Measurements from ENCODE around the gene BHLHE40. TPM values are rescaled to one million over a fixed set of nuclear protein-coding genes. Genes with fewer than 3 reads are reported as not detected.

Gene BHLHE40
- total RNA-seq, 1 donor from 2014 or later: 174 TPM

- no peak overlapping the region for H3K4me3 ChIP-seq (ENCODE audit: low read depth, low read length)
- no peaks in the 10 kb centered on the region for H3K27me3 ChIP-seq (ENCODE audit: control insufficient read depth, insufficient read depth, low read length)
- no peaks in the 10 kb centered on the region for H3K36me3 ChIP-seq (ENCODE audit: control insufficient read depth, insufficient read depth, low read length)
- no peak for DNase-seq (ENCODE audit: low read depth)
- TF ChIP-seq CTCF (IDR thresholded peaks at IDR 0.05; ENCODE audit: insufficient read depth, low read length, poor library complexity, severe bottlenecking): no peak
Measured at GRCh38 chr3:4999531-5000184, 20.4 kb downstream of the BHLHE40 start.

GRCh38 chr3:5001135-5001534, 21.9 kb downstream of the BHLHE40 start:
- H3K27me3 ChIP-seq (ENCODE audit: control insufficient read depth, insufficient read depth, low read length): no peaks in the 10 kb centered on the region
- no peak overlapping the region for H3K4me3 ChIP-seq (ENCODE audit: low read depth, low read length)
- no peak for DNase-seq (ENCODE audit: low read depth)
- H3K36me3 ChIP-seq (ENCODE audit: control insufficient read depth, insufficient read depth, low read length): no peaks in the 10 kb centered on the region
- no peak for TF ChIP-seq CTCF (IDR thresholded peaks at IDR 0.05; ENCODE audit: insufficient read depth, low read length, poor library complexity, severe bottlenecking)

- no peak overlapping the region for H3K4me3 ChIP-seq (ENCODE audit: low read depth, low read length)
- no peak for DNase-seq (ENCODE audit: low read depth)
- no peaks in the 10 kb centered on the region for H3K36me3 ChIP-seq (ENCODE audit: control insufficient read depth, insufficient read depth, low read length)
- TF ChIP-seq CTCF (IDR thresholded peaks at IDR 0.05; ENCODE audit: insufficient read depth, low read length, poor library complexity, severe bottlenecking): no peak
- H3K27me3 ChIP-seq (ENCODE audit: control insufficient read depth, insufficient read depth, low read length): no peaks in the 10 kb centered on the region
Measured at GRCh38 chr3:5001805-5002173, 22.6 kb downstream of the BHLHE40 start.

- DNase-seq (ENCODE audit: low read depth): no peak
- no peak for TF ChIP-seq CTCF (IDR thresholded peaks at IDR 0.05; ENCODE audit: insufficient read depth, low read length, poor library complexity, severe bottlenecking)
- no peaks in the 10 kb centered on the region for H3K27me3 ChIP-seq (ENCODE audit: control insufficient read depth, insufficient read depth, low read length)
- H3K36me3 ChIP-seq (ENCODE audit: control insufficient read depth, insufficient read depth, low read length): no peaks in the 10 kb centered on the region
- H3K4me3 ChIP-seq (ENCODE audit: low read depth, low read length): no peak overlapping the region
Measured at GRCh38 chr3:5002174-5002870, 23.1 kb downstream of the BHLHE40 start.

- no peaks in the 10 kb centered on the region for H3K27me3 ChIP-seq (ENCODE audit: control insufficient read depth, insufficient read depth, low read length)
- H3K36me3 ChIP-seq (ENCODE audit: control insufficient read depth, insufficient read depth, low read length): no peaks in the 10 kb centered on the region
- no peak for TF ChIP-seq CTCF (IDR thresholded peaks at IDR 0.05; ENCODE audit: insufficient read depth, low read length, poor library complexity, severe bottlenecking)
- no peak for DNase-seq (ENCODE audit: low read depth)
- no peak overlapping the region for H3K4me3 ChIP-seq (ENCODE audit: low read depth, low read length)
Measured at GRCh38 chr3:5002871-5003247, 23.6 kb downstream of the BHLHE40 start.

Measured in kidney epithelial cell (primary cell).